GM23248 (cell line): ENCODE data around the gene H19. TPM values are rescaled to one million over a fixed set of nuclear protein-coding genes. Genes with fewer than 3 reads are reported as not detected.

Source experiments
- DNase-seq: peaks from one replicate; pipeline ENCODE4 v3.0.0-alpha.2; 2015
- H2AFZ ChIP-seq: fragments of 200-600 bp; sonication (generic); 2 replicates; pipeline ENCODE4 v1.6.1; 2016; ENCODE audit warnings: antibody characterized with exemption
- H3F3A ChIP-seq: fragments of 200-600 bp; sonication (generic); 2 replicates; pipeline ENCODE4 v1.6.1; 2016; ENCODE audit warnings: mild to moderate bottlenecking, antibody characterized with exemption, mixed run types; ENCODE audit not compliant: insufficient read depth
- H3K27ac ChIP-seq: fragments of 200-600 bp; sonication (generic); 2 replicates; pipeline ENCODE4 v1.5.1; 2016; ENCODE audit warnings: mild to moderate bottlenecking
- H3K27me3 ChIP-seq: fragments of 200-600 bp; sonication (generic); replicated peaks from 2 replicates; pipeline ENCODE4 v1.6.1; 2016; ENCODE audit warnings: mild to moderate bottlenecking; ENCODE audit not compliant: insufficient read depth
- H3K36me3 ChIP-seq: fragments of 200-600 bp; sonication (generic); 2 replicates; pipeline ENCODE4 v1.6.1; 2016; ENCODE audit warnings: low read depth, mild to moderate bottlenecking
- H3K4me1 ChIP-seq: fragments of 200-600 bp; sonication (generic); 2 replicates; pipeline ENCODE4 v1.6.1; 2016; ENCODE audit warnings: mild to moderate bottlenecking; ENCODE audit not compliant: insufficient read depth
- H3K4me2 ChIP-seq: fragments of 200-600 bp; sonication (generic); one replicate; pipeline ENCODE4 v1.6.1; 2016; ENCODE audit warnings: mild to moderate bottlenecking; ENCODE audit not compliant: unreplicated experiment
- H3K4me3 ChIP-seq: fragments of 200-600 bp; sonication (generic); 2 replicates; pipeline ENCODE4 v1.5.1; 2016; ENCODE audit warnings: mild to moderate bottlenecking
- H3K79me2 ChIP-seq: fragments of 200-600 bp; sonication (generic); 2 replicates; pipeline ENCODE4 v1.6.1; 2016; ENCODE audit warnings: mild to moderate bottlenecking; ENCODE audit not compliant: insufficient read depth
- H3K9ac ChIP-seq: fragments of 200-600 bp; sonication (generic); 2 replicates; pipeline ENCODE4 v1.6.1; 2016; ENCODE audit warnings: mild to moderate bottlenecking
- H3K9me2 ChIP-seq: fragments of 200-600 bp; sonication (generic); 2 replicates; pipeline ENCODE4 v1.6.1; 2016; ENCODE audit warnings: mixed run types, mild to moderate bottlenecking, moderate library complexity; ENCODE audit not compliant: insufficient read depth
- H3K9me3 ChIP-seq: fragments of 200-600 bp; sonication (generic); one replicate; pipeline ENCODE4 v1.6.1; 2017; ENCODE audit warnings: low read depth
- H4K20me1 ChIP-seq: fragments of 200-600 bp; sonication (generic); 2 replicates; pipeline ENCODE4 v1.6.0; 2016; ENCODE audit not compliant: insufficient read depth
- EZH2 ChIP-seq: fragments of 200-600 bp; sonication (generic); IDR thresholded peaks from 2 replicates; pipeline ENCODE4 v1.6.1; 2018; ENCODE audit warnings: antibody characterized with exemption, mild to moderate bottlenecking; ENCODE audit not compliant: insufficient read depth, poor library complexity, severe bottlenecking
- EZH2phosphoT487 ChIP-seq: fragments of 200-600 bp; sonication (generic); IDR thresholded peaks from 2 replicates; pipeline ENCODE4 v1.6.1; 2018; ENCODE audit warnings: antibody characterized with exemption, moderate library complexity, mild to moderate bottlenecking, low read depth; ENCODE audit not compliant: insufficient read depth
- WGBS, 2 experiments: methylation state at CpG; one replicate each; pipeline ENCODE4 v1.1.6; 2015 to 2017; ENCODE audit warnings: low lambda C conversion rate in 2 of 2, low coverage in 1 of 2; ENCODE audit errors: missing lambda C conversion rate in 2 of 2; 5-methylcytosine and 5-hydroxymethylcytosine counted together
- in situ Hi-C: fragments of 300-500 bp; cut with MboI; formaldehyde crosslinking; loops from 2 replicates; pipeline ENCODE4 v1.15.0; 2020
- polyA plus RNA-seq: library from polyadenylated mRNA; unstranded; fragments of >200 nt; fragmentation: Nextera tagmentation; extraction: Ambion mirVana; gene quantifications from 2 replicates; pipeline ENCODE4 v1.2.1, GENCODE V29; 2016
- total RNA-seq: library from RNA; depleted of rRNA; stranded (reverse); fragments of >200 nt; shearing (Covaris generic); gene quantifications from 2 replicates; pipeline ENCODE4 v1.2.3, GENCODE V29; 2014

Gene H19
- total and polyA plus RNA-seq, 2 experiments from 2014 or later, result 2.2 TPM; not detected in 1

DNA sequence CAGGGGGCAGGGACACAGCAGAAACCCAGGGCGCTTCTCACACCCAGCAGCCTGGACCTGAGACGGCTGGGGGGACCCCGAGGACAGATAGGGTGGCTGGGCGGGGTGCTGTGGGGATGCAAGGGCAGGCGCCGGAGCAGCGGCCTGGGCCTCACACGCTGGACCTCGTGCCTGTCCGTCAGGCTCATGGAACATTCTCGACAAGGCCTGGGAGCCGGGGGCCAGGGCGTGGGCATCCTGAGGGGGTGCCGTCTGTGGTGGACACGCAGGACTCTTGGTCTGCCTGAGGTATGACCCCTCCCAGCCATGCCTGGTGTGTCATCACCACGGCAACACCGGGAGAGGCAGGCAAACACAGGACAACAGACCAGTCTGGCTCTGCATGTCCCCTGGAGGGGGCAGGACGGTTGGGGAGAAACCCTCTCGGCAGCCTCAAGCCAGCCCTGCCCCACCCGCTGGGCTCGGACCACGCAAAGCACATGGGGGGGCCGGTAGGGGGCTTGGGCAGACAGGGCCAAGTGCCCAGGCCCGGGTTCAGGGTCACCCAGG lies 29.1 kb downstream of the H19 start:
- H3K27me3 ChIP-seq, result no peaks in the 10 kb centered on the region
- no peak overlapping the region for H3K4me2 ChIP-seq
- H3K36me3 ChIP-seq, result no peaks in the 10 kb centered on the region
- DNase-seq, result no peak
- no peaks in the 10 kb centered on the region for H4K20me1 ChIP-seq
- WGBS, 2 experiments, result no CpG with 5 or more reads among the region's 24 CpGs
- TF ChIP-seq EZH2 (no peak), EZH2phosphoT487 (no peak)
- H3F3A ChIP-seq, result no peaks in the 10 kb centered on the region
- in situ Hi-C loops, result no loop called here
- no peaks in the 10 kb centered on the region for H3K79me2 ChIP-seq
- H3K9me2 ChIP-seq, result no peaks in the 10 kb centered on the region
- no peak overlapping the region for H3K4me3 ChIP-seq
- H3K4me1 ChIP-seq, result no peaks in the 10 kb centered on the region
- no peaks in the 10 kb centered on the region for H3K9me3 ChIP-seq
- no peak overlapping the region for H3K27ac ChIP-seq
- H3K9ac ChIP-seq, result no peak overlapping the region
- no peak overlapping the region for H2AFZ ChIP-seq

DNA sequence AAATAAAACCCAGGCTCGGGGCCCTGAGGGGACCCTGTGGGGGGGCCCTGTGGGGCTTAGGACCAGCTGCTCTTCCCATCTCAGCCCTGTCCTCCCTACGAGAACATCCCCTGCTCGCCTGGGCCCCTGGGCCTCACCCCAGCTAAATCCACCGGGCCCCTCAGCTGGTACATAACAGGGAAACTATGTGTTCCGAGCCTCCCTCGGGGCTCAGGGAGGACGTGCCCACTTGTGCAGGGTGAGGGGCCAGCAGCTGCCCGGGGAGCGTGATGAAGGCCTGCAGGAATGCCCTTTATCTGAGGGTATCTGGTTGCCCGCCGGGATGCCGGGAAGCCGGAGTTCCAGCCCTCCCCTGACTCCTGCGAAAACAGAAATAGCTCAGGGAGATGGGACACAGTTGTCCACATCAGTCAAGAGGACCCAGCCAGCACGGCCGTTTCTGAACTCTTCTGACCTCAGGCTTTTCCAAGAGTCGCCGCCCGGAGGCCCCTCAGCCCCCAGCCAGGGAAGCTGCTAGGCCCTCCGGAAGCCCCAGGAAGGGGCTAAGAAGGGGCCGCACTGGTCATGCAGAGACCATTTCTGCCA lies 29.9 kb downstream of the H19 start:
- H3K9me2 ChIP-seq, result no peaks in the 10 kb centered on the region
- WGBS, 2 experiments, result no CpG with 5 or more reads among the region's 21 CpGs
- no peak overlapping the region for H2AFZ ChIP-seq
- H3K9me3 ChIP-seq, result no peaks in the 10 kb centered on the region
- H3K79me2 ChIP-seq, result no peaks in the 10 kb centered on the region
- H3K27me3 ChIP-seq, result no peaks in the 10 kb centered on the region
- in situ Hi-C loops, result no loop called here
- DNase-seq, result no peak
- no peaks in the 10 kb centered on the region for H3F3A ChIP-seq
- H3K4me1 ChIP-seq, result no peaks in the 10 kb centered on the region
- TF ChIP-seq EZH2phosphoT487 (no peak), EZH2 (no peak)
- H3K36me3 ChIP-seq, result no peaks in the 10 kb centered on the region
- H3K27ac ChIP-seq, result no peak overlapping the region
- H3K9ac ChIP-seq, result no peak overlapping the region
- no peaks in the 10 kb centered on the region for H4K20me1 ChIP-seq
- no peak overlapping the region for H3K4me3 ChIP-seq
- no peak overlapping the region for H3K4me2 ChIP-seq

DNA sequence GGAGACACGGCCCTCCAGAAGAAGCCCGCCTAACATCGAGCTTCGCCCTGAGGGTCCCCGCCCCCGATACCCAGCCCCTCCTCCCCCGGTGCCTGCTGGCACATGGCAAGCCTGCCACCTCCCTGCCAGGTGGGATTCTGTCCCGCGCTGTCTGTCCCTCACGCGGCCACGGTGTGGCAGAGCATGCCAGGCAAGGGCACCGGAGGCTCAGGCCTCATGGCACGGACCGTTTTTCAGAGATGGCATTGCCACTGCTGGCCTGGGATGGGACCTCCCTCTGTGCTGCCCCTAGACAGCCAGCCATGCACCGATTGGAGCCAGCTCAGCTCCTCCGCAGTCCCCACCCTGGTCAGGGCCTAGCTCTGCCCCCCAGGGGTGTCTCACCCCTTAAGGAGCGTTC lies 31.1 kb downstream of the H19 start:
- Histone ChIP-seq H3K79me2 (no peaks in the 10 kb centered on the region), H3K4me1 (no peaks in the 10 kb centered on the region), H3K4me3 (no peak overlapping the region), H3K4me2 (no peak overlapping the region), H4K20me1 (no peaks in the 10 kb centered on the region), H3F3A (no peaks in the 10 kb centered on the region), H3K27ac (no peak overlapping the region), H3K36me3 (no peaks in the 10 kb centered on the region), H3K9me3 (no peaks in the 10 kb centered on the region), H3K9ac (no peak overlapping the region), H3K9me2 (no peaks in the 10 kb centered on the region), H3K27me3 (no peaks in the 10 kb centered on the region), H2AFZ (no peak overlapping the region)
- in situ Hi-C loops, result no loop called here
- no CpG with 5 or more reads among the region's 18 CpGs for WGBS, 2 experiments
- TF ChIP-seq EZH2, result no peak
- no peak for TF ChIP-seq EZH2phosphoT487
- no peak for DNase-seq

DNA sequence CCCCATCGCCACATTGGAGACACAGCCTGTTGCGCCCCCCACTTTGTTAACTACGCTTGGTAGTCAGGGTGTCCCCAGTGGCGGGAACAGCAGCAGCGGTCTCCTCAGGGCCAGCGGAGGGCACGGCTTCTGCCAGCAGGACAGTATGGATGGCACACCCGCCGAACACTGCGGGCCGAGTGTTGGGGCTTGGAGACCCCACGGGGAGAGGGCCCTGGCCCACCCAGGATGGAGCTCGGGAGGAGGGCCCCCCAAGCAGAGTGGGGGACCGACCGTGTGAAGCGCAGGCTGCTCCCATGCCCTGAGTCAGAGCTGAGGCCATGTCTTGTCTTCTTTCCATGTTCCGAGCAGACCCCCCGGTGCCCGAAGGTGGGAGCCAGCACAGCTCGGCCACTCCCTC lies 32.7 kb downstream of the H19 start:
- no peaks in the 10 kb centered on the region for H3K27me3 ChIP-seq
- whole genome bisulfite sequencing, 2 experiments, result no CpG with 5 or more reads among the region's 20 CpGs
- no peak for DNase-seq
- H3K4me1 ChIP-seq, result no peaks in the 10 kb centered on the region
- H3K4me2 ChIP-seq, result no peak overlapping the region
- H3K36me3 ChIP-seq, result no peaks in the 10 kb centered on the region
- no peaks in the 10 kb centered on the region for H3K9me2 ChIP-seq
- in situ Hi-C loops, result no loop called here
- TF ChIP-seq EZH2, result no peak
- TF ChIP-seq EZH2phosphoT487, result no peak
- no peak overlapping the region for H3K27ac ChIP-seq
- no peaks in the 10 kb centered on the region for H3F3A ChIP-seq
- no peaks in the 10 kb centered on the region for H3K9me3 ChIP-seq
- H3K4me3 ChIP-seq, result no peak overlapping the region
- no peaks in the 10 kb centered on the region for H3K79me2 ChIP-seq
- H3K9ac ChIP-seq, result no peak overlapping the region
- no peaks in the 10 kb centered on the region for H4K20me1 ChIP-seq
- no peak overlapping the region for H2AFZ ChIP-seq

DNA sequence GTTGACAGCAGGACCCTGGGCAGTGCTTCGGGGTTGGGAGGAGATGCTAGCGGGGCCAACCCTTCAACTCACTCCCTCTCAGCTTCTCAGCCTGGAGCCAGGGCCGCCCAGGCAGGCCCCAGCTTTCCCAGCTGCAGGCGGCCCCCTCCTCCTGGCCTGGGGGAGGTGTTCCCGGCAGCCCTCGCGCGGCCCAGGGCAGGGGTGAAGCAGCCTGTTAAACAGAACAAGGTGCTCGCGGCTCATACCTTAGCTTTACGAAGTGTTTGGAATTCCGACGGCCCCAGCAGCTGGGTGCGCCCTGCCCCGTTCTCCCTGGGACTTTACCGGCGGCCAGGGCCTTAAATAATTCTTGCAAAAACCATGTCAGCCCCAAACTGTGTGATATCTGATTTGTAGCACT lies 33.3 kb downstream of the H19 start:
- H3K79me2 ChIP-seq, result no peaks in the 10 kb centered on the region
- in situ Hi-C loops, result no loop called here

More for the DNA sequence above, 33.3 kb downstream of the H19 start:
- TF ChIP-seq EZH2 (no peak), EZH2phosphoT487 (no peak)
- DNase-seq, result no peak
- no peaks in the 10 kb centered on the region for H3F3A ChIP-seq
- H2AFZ ChIP-seq, result no peak overlapping the region
- H3K9ac ChIP-seq, result no peak overlapping the region
- H3K27me3 ChIP-seq, result no peaks in the 10 kb centered on the region
- no peak overlapping the region for H3K4me2 ChIP-seq
- no CpG with 5 or more reads among the region's 17 CpGs for WGBS, 2 experiments
- no peaks in the 10 kb centered on the region for H3K36me3 ChIP-seq
- H4K20me1 ChIP-seq, result no peaks in the 10 kb centered on the region
- H3K9me2 ChIP-seq, result no peaks in the 10 kb centered on the region
- no peak overlapping the region for H3K4me3 ChIP-seq
- H3K9me3 ChIP-seq, result no peaks in the 10 kb centered on the region
- H3K27ac ChIP-seq, result no peak overlapping the region
- H3K4me1 ChIP-seq, result no peaks in the 10 kb centered on the region
